Tibial nerve (tissue), 3 donors: Measurements from ENCODE around the gene MCF2L2.

Experiments used
- CTCF ChIP-seq, 5 experiments: fragments of 200-600 bp in 3 of 5; fragments of 450-650 bp in 2 of 5; sonication (generic) in 3 of 5; IDR thresholded peaks; one replicate each; pipeline ENCODE4 v1.5.1; 2016 to 2019; ENCODE audit warnings: antibody characterized with exemption in 5 of 5, mild to moderate bottlenecking in 3 of 5, moderate library complexity in 2 of 5
- POLR2A ChIP-seq, 2 donors: fragments of 450-650 bp; IDR thresholded peaks; one replicate each; pipeline ENCODE4 v1.6.1; 2017; ENCODE audit warnings: antibody characterized with exemption in 2 of 2, mild to moderate bottlenecking in 2 of 2, moderate library complexity in 2 of 2

- TF ChIP-seq CTCF (IDR thresholded peaks at IDR 0.05) (no peak), POLR2A (IDR thresholded peaks at IDR 0.05) (no peak)
These were observed 31.6 kb downstream of the MCF2L2 start for GRCh38 chr3:183396662-183397391.
